ENCODE data around the gene HSPA12A. TPM values are rescaled to one million over a fixed set of nuclear protein-coding genes. Genes with fewer than 3 reads are reported as not detected.

The HSPA12A gene
- total RNA-seq, 4 donors from 2014 or later = 9.6 to 26.6 (median 18.2) TPM

DNA sequence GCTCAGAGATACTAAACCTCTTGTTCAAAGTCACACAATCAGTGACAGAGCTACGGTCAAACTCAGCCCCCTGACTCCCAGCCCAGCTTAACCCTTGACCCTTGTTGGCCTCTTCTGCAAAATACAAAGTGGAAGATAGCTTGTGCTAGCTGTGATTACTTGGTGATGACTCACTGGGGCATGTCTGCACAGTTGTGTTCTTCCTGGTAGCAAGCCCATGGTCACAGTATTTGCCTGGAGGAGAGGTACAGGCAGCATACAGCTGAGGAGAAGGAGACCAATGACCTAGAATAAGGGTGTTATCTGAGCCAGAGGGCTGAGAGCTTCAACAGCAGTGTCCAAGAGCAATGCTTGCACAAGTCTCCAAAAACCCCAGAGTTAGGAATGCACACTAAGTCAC, 5.7 kb upstream of the HSPA12A start:
- DNase-seq (ENCODE audit: low spot score in 2 of 2) = no peak
- no peaks in the 10 kb centered on the region for H3K27me3 ChIP-seq
- no peaks in the 10 kb centered on the region for H3K9me3 ChIP-seq
- no peak overlapping the region for H3K27ac ChIP-seq
- H3K4me1 ChIP-seq = peaks cover 6% of the 10 kb centered on the region
- no peak for TF ChIP-seq EP300 (IDR thresholded peaks at IDR 0.05)
- no peak for TF ChIP-seq CTCF (IDR thresholded peaks at IDR 0.05)
- TF ChIP-seq POLR2AphosphoS5 (IDR thresholded peaks at IDR 0.05) = no peak
- TF ChIP-seq POLR2A (IDR thresholded peaks at IDR 0.05) = no peak
- H3K36me3 ChIP-seq = no peaks in the 10 kb centered on the region
- WGBS = 54% methylated on average over 1 of the region's 1 CpG
- H3K4me3 ChIP-seq = no peak overlapping the region

DNA sequence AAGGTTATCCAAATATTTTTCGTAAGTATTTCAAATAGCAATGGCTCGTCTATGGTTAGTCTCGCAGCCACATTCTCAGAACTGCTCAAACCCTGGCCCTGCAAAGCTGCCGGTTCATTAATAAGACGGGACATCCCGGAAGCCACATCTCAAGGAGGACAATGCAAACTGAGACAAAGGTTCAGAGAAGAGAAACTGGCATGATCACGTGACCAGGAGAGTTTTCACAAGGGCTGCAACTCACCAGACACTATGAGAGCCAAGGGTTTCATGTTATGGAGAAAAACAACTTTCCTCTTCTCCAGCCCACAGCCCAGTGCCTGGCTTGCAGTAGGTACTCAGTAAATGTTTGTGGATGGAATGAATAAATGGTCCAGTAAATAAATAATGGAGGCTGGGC, 5.0 kb upstream of the HSPA12A start:
- DNase-seq (ENCODE audit: low spot score in 2 of 2) = no peak
- Histone ChIP-seq H3K9me3 (no peaks in the 10 kb centered on the region), H3K36me3 (no peaks in the 10 kb centered on the region), H3K4me1 (peaks cover 10% of the 10 kb centered on the region), H3K27ac (no peak overlapping the region), H3K4me3 (no peak overlapping the region), H3K27me3 (no peaks in the 10 kb centered on the region)
- WGBS = 85% methylated on average over 7 of the region's 7 CpGs
- no peak for TF ChIP-seq POLR2A (IDR thresholded peaks at IDR 0.05)
- no peak for TF ChIP-seq POLR2AphosphoS5 (IDR thresholded peaks at IDR 0.05)
- no peak for TF ChIP-seq CTCF (IDR thresholded peaks at IDR 0.05)
- no peak for TF ChIP-seq EP300 (IDR thresholded peaks at IDR 0.05)

GRCh38 chr10:116744885-116745284, 2.5 kb upstream of the HSPA12A start:
- no peak overlapping the region for H3K27ac ChIP-seq
- H3K27me3 ChIP-seq = peaks cover 10% of the 10 kb centered on the region
- H3K4me3 ChIP-seq = no peak overlapping the region
- WGBS = 77% methylated on average over 6 of the region's 6 CpGs
- peaks cover 19% of the 10 kb centered on the region for H3K4me1 ChIP-seq
- TF ChIP-seq EP300 (IDR thresholded peaks at IDR 0.05) (no peak), CTCF (IDR thresholded peaks at IDR 0.05) (no peak), POLR2A (IDR thresholded peaks at IDR 0.05) (no peak), POLR2AphosphoS5 (IDR thresholded peaks at IDR 0.05) (no peak)
- H3K36me3 ChIP-seq = no peaks in the 10 kb centered on the region
- DNase-seq (ENCODE audit: low spot score in 2 of 2) = no peak
- H3K9me3 ChIP-seq = no peaks in the 10 kb centered on the region

GRCh38 chr10:116744163-116744753, 1.9 kb upstream of the HSPA12A start:
- Histone ChIP-seq H3K36me3 (no peaks in the 10 kb centered on the region), H3K9me3 (no peaks in the 10 kb centered on the region), H3K27me3 (peaks cover 10% of the 10 kb centered on the region), H3K4me3 (no peak overlapping the region), H3K27ac (no peak overlapping the region), H3K4me1 (peaks cover 19% of the 10 kb centered on the region)
- 88% methylated on average over 6 of the region's 12 CpGs for whole genome bisulfite sequencing
- TF ChIP-seq POLR2A (IDR thresholded peaks at IDR 0.05) (no peak), EP300 (IDR thresholded peaks at IDR 0.05) (no peak), CTCF (IDR thresholded peaks at IDR 0.05) (no peak), POLR2AphosphoS5 (IDR thresholded peaks at IDR 0.05) (no peak)
- no peak for DNase-seq (ENCODE audit: low spot score in 2 of 2)

DNA sequence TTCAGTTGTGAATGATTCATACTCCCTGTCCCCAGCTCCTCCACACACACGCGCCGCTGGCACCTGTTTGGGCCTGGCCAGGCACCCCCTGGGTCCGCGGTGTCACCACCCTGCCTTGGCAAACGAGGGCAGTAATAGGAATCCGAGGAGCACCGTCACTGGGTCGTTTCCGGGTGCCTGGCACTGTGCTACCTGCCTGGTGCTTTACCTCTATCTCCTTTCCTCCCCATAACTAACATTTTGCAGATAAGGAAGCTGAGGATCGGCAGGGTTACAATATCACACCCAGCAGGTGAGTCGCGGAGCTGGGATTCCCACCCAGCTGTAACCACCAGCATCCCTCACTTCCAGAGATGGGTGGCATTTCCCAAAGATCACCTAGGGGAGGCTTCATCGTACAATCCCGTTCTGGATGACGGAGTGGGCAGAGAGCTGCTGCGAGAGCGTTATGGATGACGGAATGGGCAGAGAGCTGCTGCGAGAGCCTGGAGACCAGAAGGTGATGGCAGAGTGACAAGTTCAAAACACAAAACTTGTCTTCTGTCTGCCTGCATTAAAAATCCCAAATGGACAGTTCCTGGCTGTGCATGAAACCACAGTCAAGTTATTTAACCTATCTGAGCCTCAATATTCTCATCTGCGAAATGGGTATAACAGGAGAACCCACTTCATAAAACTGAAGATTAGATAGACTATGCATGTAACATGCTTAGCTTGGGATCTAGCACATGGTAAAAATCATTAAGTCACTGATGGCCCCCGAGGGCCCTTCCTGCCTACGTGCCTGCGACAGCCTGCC, 1.1 kb upstream of the HSPA12A start:
- DNase-seq (ENCODE audit: low spot score in 2 of 2) = no peak
- no peak for TF ChIP-seq POLR2A (IDR thresholded peaks at IDR 0.05)
- TF ChIP-seq CTCF (IDR thresholded peaks at IDR 0.05) = no peak
- no peak for TF ChIP-seq POLR2AphosphoS5 (IDR thresholded peaks at IDR 0.05)
- peaks cover 19% of the 10 kb centered on the region for H3K4me1 ChIP-seq
- H3K36me3 ChIP-seq = no peaks in the 10 kb centered on the region
- peaks cover 10% of the 10 kb centered on the region for H3K27me3 ChIP-seq
- WGBS = 44% methylated on average over 24 of the region's 24 CpGs
- H3K9me3 ChIP-seq = no peaks in the 10 kb centered on the region
- peak overlapping the region; percentile 81 for H3K27ac ChIP-seq
- H3K4me3 ChIP-seq = peak overlapping the region; percentile 81
